ENCODE results near the gene WFDC1. TPM values are rescaled to one million over a fixed set of nuclear protein-coding genes. Genes with fewer than 3 reads are reported as not detected.

WFDC1 gene
- total RNA-seq, 1 donor from 2014 or later, result not detected

GRCh38 chr16:84262031-84262430 lies 32.6 kb upstream of the WFDC1 start:
- Mint-ChIP-seq H3K27ac (no peak overlapping the region), H3K36me3 (ENCODE audit: low read depth) (no peaks in the 10 kb centered on the region), H3K9me3 (no peaks in the 10 kb centered on the region), H3K4me3 (no peak overlapping the region), H3K4me1 (ENCODE audit: low read depth) (no peaks in the 10 kb centered on the region), H3K27me3 (ENCODE audit: insufficient read depth) (peaks cover 5% of the 10 kb centered on the region)
- no peak for DNase-seq (ENCODE audit: low spot score)
- intact Hi-C loops (cut with micrococcal nuclease), result no loop called here

GRCh38 chr16:84262939-84263338 lies 31.7 kb upstream of the WFDC1 start:
- Mint-ChIP-seq H3K4me1 (ENCODE audit: low read depth) (no peaks in the 10 kb centered on the region), H3K27ac (no peak overlapping the region), H3K36me3 (ENCODE audit: low read depth) (no peaks in the 10 kb centered on the region), H3K4me3 (no peak overlapping the region), H3K9me3 (no peaks in the 10 kb centered on the region), H3K27me3 (ENCODE audit: insufficient read depth) (peaks cover 5% of the 10 kb centered on the region)
- no peak for DNase-seq (ENCODE audit: low spot score)
- intact Hi-C loops (cut with micrococcal nuclease), result no loop called here

- peaks cover 5% of the 10 kb centered on the region for H3K27me3 Mint-ChIP-seq (ENCODE audit: insufficient read depth)
- DNase-seq (ENCODE audit: low spot score), result peak; percentile 5
- H3K9me3 Mint-ChIP-seq, result no peaks in the 10 kb centered on the region
- H3K36me3 Mint-ChIP-seq (ENCODE audit: low read depth), result no peaks in the 10 kb centered on the region
- no peaks in the 10 kb centered on the region for H3K4me1 Mint-ChIP-seq (ENCODE audit: low read depth)
- no peak overlapping the region for H3K4me3 Mint-ChIP-seq
- H3K27ac Mint-ChIP-seq, result no peak overlapping the region
- intact Hi-C loops (cut with micrococcal nuclease), result no loop called here
Observed at GRCh38 chr16:84266451-84266850, 28.2 kb upstream of the WFDC1 start.

GRCh38 chr16:84267380-84267779 lies 27.3 kb upstream of the WFDC1 start:
- intact Hi-C loops (cut with micrococcal nuclease), result no loop called here
- no peak for DNase-seq (ENCODE audit: low spot score)
- Mint-ChIP-seq H3K27ac (no peak overlapping the region), H3K36me3 (ENCODE audit: low read depth) (no peaks in the 10 kb centered on the region), H3K4me3 (no peak overlapping the region), H3K4me1 (ENCODE audit: low read depth) (no peaks in the 10 kb centered on the region), H3K27me3 (ENCODE audit: insufficient read depth) (peaks cover 5% of the 10 kb centered on the region), H3K9me3 (no peaks in the 10 kb centered on the region)

GRCh38 chr16:84268291-84269040 lies 26.2 kb upstream of the WFDC1 start:
- intact Hi-C loops (cut with micrococcal nuclease), result no loop called here
- Mint-ChIP-seq H3K27ac (no peak overlapping the region), H3K4me1 (ENCODE audit: low read depth) (no peaks in the 10 kb centered on the region), H3K9me3 (no peaks in the 10 kb centered on the region), H3K27me3 (ENCODE audit: insufficient read depth) (peaks cover 5% of the 10 kb centered on the region), H3K4me3 (no peak overlapping the region), H3K36me3 (ENCODE audit: low read depth) (no peaks in the 10 kb centered on the region)
- DNase-seq (ENCODE audit: low spot score), result no peak

GRCh38 chr16:84270071-84270470 lies 24.6 kb upstream of the WFDC1 start:
- DNase-seq (ENCODE audit: low spot score), result no peak
- Mint-ChIP-seq H3K4me1 (ENCODE audit: low read depth) (no peaks in the 10 kb centered on the region), H3K36me3 (ENCODE audit: low read depth) (no peaks in the 10 kb centered on the region), H3K4me3 (no peak overlapping the region), H3K27ac (no peak overlapping the region), H3K9me3 (no peaks in the 10 kb centered on the region), H3K27me3 (ENCODE audit: insufficient read depth) (peaks cover under 1% of the 10 kb centered on the region)
- intact Hi-C loops (cut with micrococcal nuclease), result loop anchor here (10.0 kb wide), 2 partner anchors 465 to 685 kb away; no protein-coding TSS in a partner anchor

GRCh38 chr16:84270531-84270930 lies 24.1 kb upstream of the WFDC1 start:
- intact Hi-C loops (cut with micrococcal nuclease), result loop anchor here (10.0 kb wide), 2 partner anchors 464 to 684 kb away; no protein-coding TSS in a partner anchor
- H3K36me3 Mint-ChIP-seq (ENCODE audit: low read depth), result no peaks in the 10 kb centered on the region
- H3K27me3 Mint-ChIP-seq (ENCODE audit: insufficient read depth), result no peaks in the 10 kb centered on the region
- no peak overlapping the region for H3K27ac Mint-ChIP-seq
- no peaks in the 10 kb centered on the region for H3K4me1 Mint-ChIP-seq (ENCODE audit: low read depth)
- no peak for DNase-seq (ENCODE audit: low spot score)
- H3K9me3 Mint-ChIP-seq, result no peaks in the 10 kb centered on the region
- H3K4me3 Mint-ChIP-seq, result no peak overlapping the region

- intact Hi-C loops (cut with micrococcal nuclease), result loop anchor here (10.0 kb wide), 2 partner anchors 464 to 684 kb away; no protein-coding TSS in a partner anchor
- Mint-ChIP-seq H3K9me3 (no peaks in the 10 kb centered on the region), H3K27me3 (ENCODE audit: insufficient read depth) (no peaks in the 10 kb centered on the region), H3K36me3 (ENCODE audit: low read depth) (no peaks in the 10 kb centered on the region), H3K4me3 (no peak overlapping the region), H3K4me1 (ENCODE audit: low read depth) (no peaks in the 10 kb centered on the region), H3K27ac (no peak overlapping the region)
- DNase-seq (ENCODE audit: low spot score), result no peak
Observed at GRCh38 chr16:84271037-84271436, 23.6 kb upstream of the WFDC1 start.

- no peaks in the 10 kb centered on the region for H3K36me3 Mint-ChIP-seq (ENCODE audit: low read depth)
- no peak overlapping the region for H3K4me3 Mint-ChIP-seq
- no peaks in the 10 kb centered on the region for H3K27me3 Mint-ChIP-seq (ENCODE audit: insufficient read depth)
- intact Hi-C loops (cut with micrococcal nuclease), result loop anchor here (10.0 kb wide), 2 partner anchors 463 to 683 kb away; no protein-coding TSS in a partner anchor
- no peaks in the 10 kb centered on the region for H3K4me1 Mint-ChIP-seq (ENCODE audit: low read depth)
- H3K27ac Mint-ChIP-seq, result no peak overlapping the region
- H3K9me3 Mint-ChIP-seq, result no peaks in the 10 kb centered on the region
- DNase-seq (ENCODE audit: low spot score), result no peak
Observed at GRCh38 chr16:84271866-84272265, 22.8 kb upstream of the WFDC1 start.

GRCh38 chr16:84272740-84273320 lies 21.8 kb upstream of the WFDC1 start:
- no peaks in the 10 kb centered on the region for H3K4me1 Mint-ChIP-seq (ENCODE audit: low read depth)
- no peaks in the 10 kb centered on the region for H3K27me3 Mint-ChIP-seq (ENCODE audit: insufficient read depth)
- DNase-seq (ENCODE audit: low spot score), result no peak
- H3K36me3 Mint-ChIP-seq (ENCODE audit: low read depth), result no peaks in the 10 kb centered on the region
- H3K9me3 Mint-ChIP-seq, result no peaks in the 10 kb centered on the region
- no peak overlapping the region for H3K4me3 Mint-ChIP-seq
- intact Hi-C loops (cut with micrococcal nuclease), result loop anchor here (10.0 kb wide), 2 partner anchors 462 to 682 kb away; no protein-coding TSS in a partner anchor
- H3K27ac Mint-ChIP-seq, result no peak overlapping the region

- Mint-ChIP-seq H3K27me3 (ENCODE audit: insufficient read depth) (no peaks in the 10 kb centered on the region), H3K9me3 (no peaks in the 10 kb centered on the region), H3K27ac (no peak overlapping the region), H3K36me3 (ENCODE audit: low read depth) (no peaks in the 10 kb centered on the region), H3K4me1 (ENCODE audit: low read depth) (no peaks in the 10 kb centered on the region), H3K4me3 (no peak overlapping the region)
- no peak for DNase-seq (ENCODE audit: low spot score)
- intact Hi-C loops (cut with micrococcal nuclease), result loop anchor here (10.0 kb wide), 2 partner anchors 460 to 680 kb away; no protein-coding TSS in a partner anchor
Observed at GRCh38 chr16:84274515-84274914, 20.2 kb upstream of the WFDC1 start.

GRCh38 chr16:84275585-84276151 lies 19.0 kb upstream of the WFDC1 start:
- H3K4me3 Mint-ChIP-seq, result no peak overlapping the region
- no peaks in the 10 kb centered on the region for H3K36me3 Mint-ChIP-seq (ENCODE audit: low read depth)
- no peaks in the 10 kb centered on the region for H3K4me1 Mint-ChIP-seq (ENCODE audit: low read depth)
- H3K27me3 Mint-ChIP-seq (ENCODE audit: insufficient read depth), result no peaks in the 10 kb centered on the region
- DNase-seq (ENCODE audit: low spot score), result no peak
- H3K9me3 Mint-ChIP-seq, result no peaks in the 10 kb centered on the region
- no peak overlapping the region for H3K27ac Mint-ChIP-seq
- intact Hi-C loops (cut with micrococcal nuclease), result loop anchor here (2.0 to 10.0 kb wide), 3 partner anchors 347 to 679 kb away; no protein-coding TSS in a partner anchor

GRCh38 chr16:84277244-84277823 lies 17.3 kb upstream of the WFDC1 start:
- H3K4me1 Mint-ChIP-seq (ENCODE audit: low read depth), result no peaks in the 10 kb centered on the region
- no peaks in the 10 kb centered on the region for H3K9me3 Mint-ChIP-seq
- no peak overlapping the region for H3K27ac Mint-ChIP-seq
- H3K36me3 Mint-ChIP-seq (ENCODE audit: low read depth), result no peaks in the 10 kb centered on the region
- no peaks in the 10 kb centered on the region for H3K27me3 Mint-ChIP-seq (ENCODE audit: insufficient read depth)
- intact Hi-C loops (cut with micrococcal nuclease), result loop anchor here (1.0 to 10.0 kb wide), 5 partner anchors 207 to 677 kb away; no protein-coding TSS in a partner anchor
- DNase-seq (ENCODE audit: low spot score), result peak; percentile 53
- H3K4me3 Mint-ChIP-seq, result no peak overlapping the region
